Gastrocnemius medialis (tissue), 4 donors: ENCODE data around the gene ECPAS. TPM values are rescaled to one million over a fixed set of nuclear protein-coding genes. Genes with fewer than 3 reads are reported as not detected.
A peak's percentile ranks its signal among the peaks of the same experiment; 100 is the strongest.

Experiments used
- ATAC-seq, 2 donors: fragments of 150-250 bp; one replicate each; pipeline ENCODE4 v1.9.1; 2016
- DNase-seq, 2 donors: peaks; one replicate each; pipeline ENCODE4 v3.0.0-alpha.2; 2019
- H3K27ac ChIP-seq, 4 donors: fragments of 200-600 bp; sonication (generic); 1 replicate in 1 of 4; 2 replicates in 3 of 4; pipeline ENCODE4 v1.5.1; 2016 to 2018; ENCODE audit warnings: mild to moderate bottlenecking in 2 of 4, moderate library complexity in 1 of 4
- H3K27me3 ChIP-seq, 3 donors: fragments of 200-600 bp; sonication (generic) in 2 of 3; 1 replicate in 1 of 3; 2 replicates in 2 of 3; pipeline versions ENCODE4 v1.5.1 to v1.6.0; 2016 to 2019; ENCODE audit warnings: mild to moderate bottlenecking in 1 of 3, moderate library complexity in 1 of 3
- H3K36me3 ChIP-seq, 2 donors: fragments of 200-600 bp; sonication (generic) in 1 of 2; one replicate each; pipeline ENCODE4 v1.5.1; 2017 to 2018
- H3K4me1 ChIP-seq, 2 donors: fragments of 200-600 bp; sonication (generic) in 1 of 2; one replicate each; pipeline ENCODE4 v1.5.1; 2016 to 2017; ENCODE audit warnings: mild to moderate bottlenecking in 2 of 2
- H3K4me3 ChIP-seq, 4 donors: fragments of 200-600 bp; sonication (generic) in 3 of 4; 1 replicate in 1 of 4; 2 replicates in 3 of 4; pipeline ENCODE4 v1.5.1; 2016 to 2019; ENCODE audit warnings: mild to moderate bottlenecking in 2 of 4
- H3K9me3 ChIP-seq, 3 donors: fragments of 200-600 bp; sonication (generic) in 2 of 3; 1 replicate in 1 of 3; 2 replicates in 2 of 3; pipeline ENCODE4 v1.5.1; 2016 to 2019
- CTCF ChIP-seq, 5 experiments: fragments of 450-650 bp in 3 of 5; fragments of 200-600 bp in 2 of 5; sonication (generic) in 2 of 5; IDR thresholded peaks in 4 of 5; conservative IDR thresholded peaks in 1 of 5; 1 replicate in 4 of 5; 2 replicates in 1 of 5; pipeline ENCODE4 v1.5.1; 2016 to 2019; ENCODE audit warnings: antibody characterized with exemption in 5 of 5, mild to moderate bottlenecking in 3 of 5, moderate library complexity in 3 of 5
- POLR2A ChIP-seq, 2 donors: fragments of 450-650 bp; IDR thresholded peaks; one replicate each; pipeline ENCODE4 v1.6.1; 2017; ENCODE audit warnings: antibody characterized with exemption in 2 of 2, mild to moderate bottlenecking in 2 of 2, moderate library complexity in 2 of 2
- in situ Hi-C, 4 donors: fragments of 200-750 bp; cut with MboI; loops; one replicate each; pipeline versions ENCODE4 v1.15.0 to v1.8.0; 2017; ENCODE audit warnings: low sequenced_read_pairs in 4 of 4
- intact Hi-C: fragments of 100-400 bp; cut with DNase I; formaldehyde crosslinking; loops from one replicate; pipeline ENCODE4 v1.15.1; 2023; ENCODE audit warnings: low total_unique reads
- total RNA-seq, 4 donors: library from RNA; depleted of rRNA; stranded (reverse); fragments of >200 nt; gene quantifications; one replicate each; pipeline versions ENCODE4 v1.1.0 to v1.2.3, GENCODE V29; 2016

ECPAS gene
- total RNA-seq, 4 donors from 2014 or later: 320 to 509 (median 424) TPM

DNA sequence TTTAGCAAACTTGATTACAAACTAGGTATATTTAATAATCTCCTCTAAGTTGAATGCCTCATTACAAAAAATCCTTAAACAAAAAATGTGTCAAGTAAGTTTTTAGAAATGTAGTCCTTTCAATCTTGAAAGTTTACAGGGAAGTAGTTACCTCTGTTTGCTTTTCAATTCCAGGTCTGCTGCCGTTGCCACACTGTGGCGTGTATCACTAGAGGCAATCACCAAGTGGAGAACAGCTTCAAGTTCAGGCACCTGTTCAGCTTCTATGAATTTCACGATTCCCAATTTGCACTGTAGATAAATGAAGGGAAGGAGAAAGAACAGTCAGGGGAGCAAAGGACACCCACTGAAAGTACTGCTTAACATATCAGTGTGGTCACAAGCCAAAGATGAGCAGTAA lies 51.1 kb downstream of the ECPAS start:
- TF ChIP-seq POLR2A (IDR thresholded peaks at IDR 0.05): no peak
- no peak for TF ChIP-seq CTCF (IDR thresholded peaks at IDR 0.05 in 4 of 5, conservative IDR thresholded peaks at IDR 0.05 in 1 of 5)
- intact Hi-C loops (loop anchor here (5.0 kb wide), 1 partner anchor 41 kb away; no protein-coding TSS in a partner anchor), in situ Hi-C loops (loop anchor here in 1 of 4 donors (10.0 kb wide), 1 partner anchor 48 kb away; no protein-coding TSS in a partner anchor)
- ATAC-seq: no peak
- H3K9me3 ChIP-seq: no peaks in the 10 kb centered on the region
- no peaks in the 10 kb centered on the region for H3K27me3 ChIP-seq
- H3K36me3 ChIP-seq: peaks cover 9 to 86% of the 10 kb centered on the region in 2 donors
- H3K27ac ChIP-seq: no peak overlapping the region
- no peaks in the 10 kb centered on the region for H3K4me1 ChIP-seq
- no peak overlapping the region for H3K4me3 ChIP-seq
- no peak for DNase-seq

DNA sequence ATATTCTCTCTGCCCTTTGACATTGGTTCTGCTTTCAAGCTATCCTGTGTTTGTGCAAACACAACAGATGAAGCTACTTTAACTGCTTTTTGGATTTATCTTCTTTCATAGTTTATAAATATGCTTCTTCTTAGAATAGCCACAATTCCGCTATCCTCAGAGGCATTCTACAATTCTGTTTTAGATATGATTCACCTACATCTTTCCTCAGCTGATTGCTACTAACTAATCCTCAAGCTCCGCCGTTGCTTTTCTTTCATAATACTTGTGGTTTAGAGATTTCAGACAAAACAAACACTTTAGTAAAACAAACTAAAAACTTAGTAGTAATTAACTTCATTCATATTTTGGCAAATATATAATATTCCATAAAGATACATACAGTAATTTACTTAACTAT lies 52.5 kb downstream of the ECPAS start:
- Histone ChIP-seq H3K4me1 (peaks cover 0 to 7% of the 10 kb centered on the region in 2 donors), H3K4me3 (no peak overlapping the region), H3K36me3 (peaks cover 9 to 87% of the 10 kb centered on the region in 2 donors), H3K27me3 (no peaks in the 10 kb centered on the region), H3K9me3 (no peaks in the 10 kb centered on the region), H3K27ac (no peak overlapping the region)
- TF ChIP-seq CTCF (IDR thresholded peaks at IDR 0.05 in 4 of 5, conservative IDR thresholded peaks at IDR 0.05 in 1 of 5) (no peak), POLR2A (IDR thresholded peaks at IDR 0.05) (no peak)
- in situ Hi-C loops: loop anchor here in 1 of 4 donors (10.0 kb wide), 1 partner anchor 47 kb away; no protein-coding TSS in a partner anchor
- intact Hi-C loops: loop anchor here (5.0 kb wide), 1 partner anchor 39 kb away; no protein-coding TSS in a partner anchor
- ATAC-seq (no peak), DNase-seq (no peak)

GRCh38 chr9:111429175-111429574 lies 55.0 kb downstream of the ECPAS start:
- DNase-seq: no peak
- H3K36me3 ChIP-seq: peaks cover 9 to 89% of the 10 kb centered on the region in 2 donors
- intact Hi-C loops: loop anchor here (1.0 kb wide), 1 partner anchor 9 kb away; no protein-coding TSS in a partner anchor
- peak overlapping the region in 2 of 4 donors; percentile 31 to 83 for H3K27ac ChIP-seq
- in situ Hi-C loops: no loop called here
- no peak overlapping the region for H3K4me3 ChIP-seq
- H3K9me3 ChIP-seq: no peaks in the 10 kb centered on the region
- ATAC-seq: no peak
- H3K27me3 ChIP-seq: no peaks in the 10 kb centered on the region
- peaks cover 0 to 8% of the 10 kb centered on the region in 2 donors for H3K4me1 ChIP-seq
- TF ChIP-seq CTCF (IDR thresholded peaks at IDR 0.05 in 4 of 5, conservative IDR thresholded peaks at IDR 0.05 in 1 of 5) (no peak), POLR2A (IDR thresholded peaks at IDR 0.05) (no peak)

GRCh38 chr9:111427186-111427585 lies 57.0 kb downstream of the ECPAS start:
- no peaks in the 10 kb centered on the region for H3K9me3 ChIP-seq
- H3K27ac ChIP-seq: peak overlapping the region; percentile 66 to 83 (median 75)
- DNase-seq (no peak), ATAC-seq (peak; percentile 85 to 91)
- no peaks in the 10 kb centered on the region for H3K27me3 ChIP-seq
- H3K36me3 ChIP-seq: peaks cover 5 to 90% of the 10 kb centered on the region in 2 donors
- TF ChIP-seq POLR2A (IDR thresholded peaks at IDR 0.05): no peak
- TF ChIP-seq CTCF (IDR thresholded peaks at IDR 0.05 in 4 of 5, conservative IDR thresholded peaks at IDR 0.05 in 1 of 5): no peak
- intact Hi-C loops: no loop called here
- H3K4me1 ChIP-seq: peaks cover 0 to 8% of the 10 kb centered on the region in 2 donors
- no peak overlapping the region for H3K4me3 ChIP-seq
- in situ Hi-C loops: no loop called here
